CD14-positive monocyte (primary cell): Measurements from ENCODE around the gene STK33. TPM values are rescaled to one million over a fixed set of nuclear protein-coding genes. Genes with fewer than 3 reads are reported as not detected.

Experiments used
- DNase-seq, 3 donors: peaks; one replicate each; pipeline ENCODE4 v3.0.0-alpha.2; 2011 to 2022
- H2AFZ ChIP-seq: 2 replicates; pipeline ENCODE4 v1.6.0; 2012; ENCODE audit warnings: mild to moderate bottlenecking, low read depth, low read length, inconsistent platforms; ENCODE audit not compliant: insufficient read depth, poor library complexity, severe bottlenecking
- H3K27ac ChIP-seq, 2 donors: 1 replicate in 1 of 2; 2 replicates in 1 of 2; pipeline ENCODE4 v1.5.1; 2012 to 2013; ENCODE audit warnings: low read length in 2 of 2, control low read depth in 1 of 2, inconsistent platforms in 1 of 2, low read depth in 1 of 2, mild to moderate bottlenecking in 1 of 2
- H3K27me3 ChIP-seq, 2 donors: one replicate each; pipeline versions ENCODE4 v1.6.0 to v1.6.1; 2011 to 2013; ENCODE audit warnings: low read length in 2 of 2; ENCODE audit not compliant: control insufficient read depth in 2 of 2, insufficient read depth in 2 of 2
- H3K36me3 ChIP-seq, 2 donors: replicated peaks in 1 of 2; 1 replicate in 1 of 2; 2 replicates in 1 of 2; pipeline versions ENCODE4 v1.5.1 to v1.6.1; 2012 to 2013; ENCODE audit warnings: low read length in 2 of 2, control low read depth in 1 of 2, inconsistent platforms in 1 of 2, mild to moderate bottlenecking in 1 of 2; ENCODE audit not compliant: insufficient read depth in 2 of 2, control insufficient read depth in 1 of 2
- H3K4me1 ChIP-seq, 2 donors: 1 replicate in 1 of 2; 2 replicates in 1 of 2; pipeline versions ENCODE4 v1.5.1 to v1.6.1; 2012 to 2013; ENCODE audit warnings: low read length in 2 of 2, control low read depth in 1 of 2, inconsistent platforms in 1 of 2, mild to moderate bottlenecking in 1 of 2, moderate library complexity in 1 of 2; ENCODE audit not compliant: insufficient read depth in 2 of 2, control insufficient read depth in 1 of 2
- H3K4me2 ChIP-seq: replicated peaks from 2 replicates; pipeline ENCODE3; 2012; ENCODE audit warnings: low read length, moderate library complexity, mild to moderate bottlenecking; ENCODE audit not compliant: poor library complexity, severe bottlenecking; ENCODE audit errors: extremely low read depth
- H3K4me3 ChIP-seq, 3 experiments: fragments of 200-600 bp in 1 of 3; sonication (generic) in 1 of 3; replicated peaks in 1 of 3; 1 replicate in 2 of 3; 2 replicates in 1 of 3; pipeline ENCODE4 v1.5.1; 2011 to 2013; ENCODE audit warnings: low read length in 3 of 3, mild to moderate bottlenecking in 3 of 3, control low read depth in 2 of 3, low read depth in 2 of 3, inconsistent platforms in 1 of 3, moderate library complexity in 1 of 3
- H3K79me2 ChIP-seq: 2 replicates; pipeline ENCODE4 v1.6.0; 2012; ENCODE audit warnings: mild to moderate bottlenecking, control low read depth, inconsistent platforms, low read length, moderate library complexity; ENCODE audit not compliant: insufficient read depth
- H3K9ac ChIP-seq: 2 replicates; pipeline ENCODE4 v1.6.0; 2017; ENCODE audit warnings: low read length, mild to moderate bottlenecking; ENCODE audit not compliant: insufficient read depth, poor library complexity, severe bottlenecking
- H3K9me3 ChIP-seq, 2 donors: replicated peaks in 1 of 2; 1 replicate in 1 of 2; 2 replicates in 1 of 2; pipeline versions ENCODE4 v1.5.1 to v1.6.1; 2012 to 2013; ENCODE audit warnings: low read length in 2 of 2, control low read depth in 1 of 2; ENCODE audit not compliant: control insufficient read depth in 1 of 2, insufficient read depth in 1 of 2
- H4K20me1 ChIP-seq: 2 replicates; pipeline ENCODE4 v1.6.0; 2012; ENCODE audit warnings: mild to moderate bottlenecking, low read length, control low read depth, moderate library complexity; ENCODE audit not compliant: insufficient read depth
- H3K27ac Mint-ChIP-seq, 7 donors: one replicate each; pipeline ENCODE4 v1.8.0; 2020; ENCODE audit warnings: mild to moderate bottlenecking in 7 of 7, mixed read lengths in 7 of 7, moderate library complexity in 6 of 7, inconsistent platforms in 2 of 7
- H3K27me3 Mint-ChIP-seq, 3 donors: one replicate each; pipeline ENCODE4 v1.8.0; 2021 to 2022; ENCODE audit warnings: low read depth in 3 of 3, mild to moderate bottlenecking in 3 of 3, mixed read lengths in 3 of 3, moderate library complexity in 3 of 3, inconsistent platforms in 1 of 3
- H3K36me3 Mint-ChIP-seq, 2 donors: one replicate each; pipeline ENCODE4 v1.8.0; 2020; ENCODE audit warnings: mixed read lengths in 2 of 2, inconsistent platforms in 1 of 2, mild to moderate bottlenecking in 1 of 2
- H3K4me1 Mint-ChIP-seq: one replicate; pipeline ENCODE4 v1.8.0; 2020; ENCODE audit warnings: mild to moderate bottlenecking, mixed read lengths
- H3K4me3 Mint-ChIP-seq, 2 donors: one replicate each; pipeline ENCODE4 v1.8.0; 2020; ENCODE audit warnings: mild to moderate bottlenecking in 2 of 2, mixed read lengths in 2 of 2, moderate library complexity in 1 of 2
- H3K9me3 Mint-ChIP-seq, 7 donors: one replicate each; pipeline ENCODE4 v1.8.0; 2020 to 2022; ENCODE audit warnings: mixed read lengths in 7 of 7, mild to moderate bottlenecking in 6 of 7, moderate library complexity in 6 of 7, inconsistent platforms in 2 of 7
- CTCF ChIP-seq: fragments of 200-600 bp; IDR thresholded peaks from one replicate; pipeline ENCODE4 v1.8.0; 2022; ENCODE audit warnings: antibody characterized with exemption, mild to moderate bottlenecking
- WGBS: methylation state at CpG from one replicate; pipeline ENCODE4 v1.1.5; 2013; ENCODE audit warnings: missing lambda C conversion rate; ENCODE audit not compliant: insufficient coverage; 5-methylcytosine and 5-hydroxymethylcytosine counted together
- intact Hi-C, 2 donors: fragments of 100-400 bp; cut with micrococcal nuclease; formaldehyde crosslinking; loops; one replicate each; pipeline versions ENCODE4 v1.15.0 to v1.15.1; 2023
- polyA plus RNA-seq, 3 donors: library from polyadenylated mRNA; depleted of rRNA in 1 of 3; unstranded in 2 of 3; stranded (reverse) in 1 of 3; fragments of 300-500 nt in 2 of 3; fragments of >200 nt in 1 of 3; fragmentation: Illumina TruSeq in 2 of 3; gene quantifications; 1 replicate in 2 of 3; 2 replicates in 1 of 3; pipeline ENCODE4 v1.2.3, GENCODE V29; 2012 to 2021

The STK33 gene
- polyA plus RNA-seq, 3 donors, result not detected

DNA sequence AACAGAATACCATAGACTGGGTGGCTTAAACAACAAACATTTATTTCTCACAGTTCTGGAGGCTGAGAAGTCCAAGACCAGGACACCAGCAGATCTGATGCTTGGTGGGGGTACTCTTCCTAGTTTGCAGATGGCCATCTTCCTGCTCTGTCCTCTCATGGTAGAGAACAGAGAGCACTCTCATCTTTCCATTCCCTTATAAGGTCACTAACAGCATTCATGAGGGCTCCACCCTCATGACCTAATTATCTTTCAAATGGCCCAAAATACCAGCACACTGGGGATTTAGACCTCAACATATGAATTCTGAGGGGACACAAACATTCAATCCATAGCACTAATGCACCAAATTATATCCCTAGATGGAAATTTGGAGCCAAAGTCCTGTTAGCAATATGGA, 6.1 kb downstream of the STK33 start:
- no peak overlapping the region for H3K27ac ChIP-seq
- H3K4me1 Mint-ChIP-seq, result no peaks in the 10 kb centered on the region
- no peaks in the 10 kb centered on the region for H3K9me3 ChIP-seq
- peaks cover 0 to 6% (median 5%) of the 10 kb centered on the region in 3 donors for H3K27me3 Mint-ChIP-seq
- DNase-seq, result no peak
- H3K9me3 Mint-ChIP-seq, result peaks cover 0 to 3% (median 0%) of the 10 kb centered on the region in 7 donors
- H4K20me1 ChIP-seq, result no peaks in the 10 kb centered on the region
- H3K4me2 ChIP-seq, result no peak overlapping the region
- H3K4me3 Mint-ChIP-seq, result no peak overlapping the region
- no peaks in the 10 kb centered on the region for H3K36me3 ChIP-seq
- H3K79me2 ChIP-seq, result no peaks in the 10 kb centered on the region
- no peak overlapping the region for H3K9ac ChIP-seq
- no peak for TF ChIP-seq CTCF
- H2AFZ ChIP-seq, result no peak overlapping the region
- no peak overlapping the region for H3K27ac Mint-ChIP-seq
- no peaks in the 10 kb centered on the region for H3K36me3 Mint-ChIP-seq
- no peaks in the 10 kb centered on the region for H3K4me1 ChIP-seq
- peaks cover 0 to under 1% of the 10 kb centered on the region in 2 donors for H3K27me3 ChIP-seq
- intact Hi-C loops, result no loop called here
- H3K4me3 ChIP-seq, result no peak overlapping the region

GRCh38 chr11:8586805-8587204, 7.2 kb downstream of the STK33 start:
- H3K27ac ChIP-seq, result no peak overlapping the region
- H3K4me1 Mint-ChIP-seq, result no peaks in the 10 kb centered on the region
- no peak overlapping the region for H3K27ac Mint-ChIP-seq
- no peak overlapping the region for H3K4me2 ChIP-seq
- no peaks in the 10 kb centered on the region for H3K36me3 ChIP-seq
- no peaks in the 10 kb centered on the region for H3K79me2 ChIP-seq
- no peaks in the 10 kb centered on the region for H3K27me3 ChIP-seq
- H3K4me1 ChIP-seq, result no peaks in the 10 kb centered on the region
- H3K27me3 Mint-ChIP-seq, result peaks cover 0 to 2% (median 0%) of the 10 kb centered on the region in 3 donors
- WGBS, result no CpG with 5 or more reads among the region's 2 CpGs
- H2AFZ ChIP-seq, result no peak overlapping the region
- no peaks in the 10 kb centered on the region for H4K20me1 ChIP-seq
- no peak overlapping the region for H3K4me3 Mint-ChIP-seq
- intact Hi-C loops, result no loop called here
- no peak overlapping the region for H3K4me3 ChIP-seq
- H3K36me3 Mint-ChIP-seq, result no peaks in the 10 kb centered on the region
- peak in 1 of 3 donors; percentile 15 for DNase-seq
- H3K9me3 ChIP-seq, result no peaks in the 10 kb centered on the region
- no peak overlapping the region for H3K9ac ChIP-seq
- peaks cover 0 to 6% (median 0%) of the 10 kb centered on the region in 7 donors for H3K9me3 Mint-ChIP-seq
- TF ChIP-seq CTCF, result no peak
